Testis (tissue), 3 donors: ENCODE data around the gene ELK3. TPM values are rescaled to one million over a fixed set of nuclear protein-coding genes. Genes with fewer than 3 reads are reported as not detected.

Experiments
- DNase-seq: peaks from one replicate; pipeline ENCODE4 v3.0.0-alpha.2; 2019
- H3K27ac ChIP-seq, 2 donors: fragments of 200-600 bp; sonication (generic); one replicate each; pipeline ENCODE4 v1.5.1; 2019
- H3K27me3 ChIP-seq: fragments of 200-600 bp; sonication (generic); one replicate; pipeline ENCODE4 v1.5.1; 2019
- H3K36me3 ChIP-seq: fragments of 200-600 bp; sonication (generic); one replicate; pipeline ENCODE4 v1.5.1; 2017; ENCODE audit warnings: low read depth; ENCODE audit errors: missing control alignments
- H3K4me1 ChIP-seq: fragments of 200-600 bp; sonication (generic); one replicate; pipeline ENCODE4 v1.5.1; 2019
- H3K4me3 ChIP-seq, 2 donors: fragments of 200-600 bp; sonication (generic); one replicate each; pipeline ENCODE4 v1.5.1; 2017 to 2019
- H3K9me3 ChIP-seq: fragments of 200-600 bp; sonication (generic); one replicate; pipeline ENCODE4 v1.5.1; 2017
- CTCF ChIP-seq, 3 experiments: fragments of 450-650 bp in 2 of 3; fragments of 200-600 bp in 1 of 3; sonication (generic) in 1 of 3; IDR thresholded peaks; one replicate each; pipeline ENCODE4 v1.5.1; 2016 to 2019; ENCODE audit warnings: antibody characterized with exemption in 3 of 3, mild to moderate bottlenecking in 2 of 3, moderate library complexity in 1 of 3
- POLR2A ChIP-seq: fragments of 450-650 bp; IDR thresholded peaks from one replicate; pipeline ENCODE4 v1.6.1; 2017; ENCODE audit warnings: antibody characterized with exemption, mild to moderate bottlenecking, moderate library complexity
- WGBS, 2 donors: methylation state at CpG; one replicate each; pipeline ENCODE4 v1.1.5; 2018; 5-methylcytosine and 5-hydroxymethylcytosine counted together
- intact Hi-C: fragments of 100-400 bp; cut with DNase I; formaldehyde crosslinking; loops from one replicate; pipeline ENCODE4 v1.15.1; 2023; ENCODE audit warnings: low total_unique reads
- polyA plus RNA-seq: library from polyadenylated mRNA; stranded (reverse); fragments of 350-450 nt; fragmentation: Illumina TruSeq; extraction: RNeasy Lipid Tissue Mini Kit (QIAGEN cat#74804); gene quantifications from one replicate; pipeline ENCODE4 v1.2.3, GENCODE V29; 2014; ENCODE audit warnings: low read depth, low replicate concordance; ENCODE audit not compliant: insufficient read depth
- total RNA-seq, 2 donors: library from RNA; depleted of rRNA; stranded (reverse); fragments of >200 nt; gene quantifications; one replicate each; pipeline ENCODE4 v1.2.3, GENCODE V29; 2016

The ELK3 gene
- total and polyA plus RNA-seq, 3 donors from 2014 or later = 11.3 to 17.1 (median 15.4) TPM

- no peak overlapping the region for H3K27ac ChIP-seq
- no peaks in the 10 kb centered on the region for H3K27me3 ChIP-seq
- no peaks in the 10 kb centered on the region for H3K36me3 ChIP-seq
- WGBS, 2 donors = 72 to 79% methylated on average over 13 to 16 of the region's 16 CpGs
- intact Hi-C loops = loop anchor here (10.0 kb wide), 1 partner anchor 171 kb away; no protein-coding TSS in a partner anchor
- DNase-seq = no peak
- peaks cover 8% of the 10 kb centered on the region for H3K4me1 ChIP-seq
- H3K9me3 ChIP-seq = no peaks in the 10 kb centered on the region
- no peak overlapping the region for H3K4me3 ChIP-seq
- TF ChIP-seq CTCF (IDR thresholded peaks at IDR 0.05) (no peak), POLR2A (no peak)
Measured at GRCh38 chr12:96223411-96224218, 29.4 kb downstream of the ELK3 start.

GRCh38 chr12:96224219-96224615 is 30.0 kb downstream of the ELK3 start:
- Histone ChIP-seq H3K9me3 (no peaks in the 10 kb centered on the region), H3K36me3 (no peaks in the 10 kb centered on the region), H3K4me3 (no peak overlapping the region), H3K27ac (no peak overlapping the region), H3K27me3 (no peaks in the 10 kb centered on the region), H3K4me1 (peaks cover 8% of the 10 kb centered on the region)
- WGBS, 2 donors = 76 to 85% methylated on average over 8 of the region's 8 CpGs
- TF ChIP-seq CTCF (IDR thresholded peaks at IDR 0.05) (no peak), POLR2A (no peak)
- DNase-seq = no peak
- intact Hi-C loops = loop anchor here (10.0 kb wide), 1 partner anchor 171 kb away; no protein-coding TSS in a partner anchor

- Histone ChIP-seq H3K4me1 (peaks cover 8% of the 10 kb centered on the region), H3K27ac (no peak overlapping the region), H3K27me3 (no peaks in the 10 kb centered on the region), H3K36me3 (no peaks in the 10 kb centered on the region), H3K9me3 (no peaks in the 10 kb centered on the region), H3K4me3 (no peak overlapping the region)
- WGBS, 2 donors = 51 to 60% methylated on average over 7 of the region's 7 CpGs
- DNase-seq = no peak
- TF ChIP-seq CTCF (IDR thresholded peaks at IDR 0.05) = no peak
- TF ChIP-seq POLR2A = no peak
- intact Hi-C loops = loop anchor here (10.0 kb wide), 1 partner anchor 170 kb away; no protein-coding TSS in a partner anchor
Measured at GRCh38 chr12:96225044-96225855, 31.1 kb downstream of the ELK3 start.

- WGBS, 2 donors = 60 to 82% methylated on average over 1 of the region's 1 CpG
- Histone ChIP-seq H3K4me3 (no peak overlapping the region), H3K4me1 (peaks cover 8% of the 10 kb centered on the region), H3K36me3 (no peaks in the 10 kb centered on the region), H3K27ac (no peak overlapping the region), H3K9me3 (no peaks in the 10 kb centered on the region), H3K27me3 (no peaks in the 10 kb centered on the region)
- no peak for DNase-seq
- no peak for TF ChIP-seq CTCF (IDR thresholded peaks at IDR 0.05)
- TF ChIP-seq POLR2A = no peak
- intact Hi-C loops = loop anchor here (10.0 kb wide), 1 partner anchor 169 kb away; no protein-coding TSS in a partner anchor
Measured at GRCh38 chr12:96225994-96226399, 31.8 kb downstream of the ELK3 start.
